AG09319 (cell line): ENCODE data around the gene STOML1.

Experiments
- DNase-seq: peaks from one replicate; pipeline ENCODE4 v3.0.0-alpha.2; 2010; ENCODE audit warnings: low read depth; ENCODE audit errors: extremely low read depth
- TF ChIP-seq, protein P1 (sequence below): IDR thresholded peaks from 2 replicates; pipeline ENCODE4 v1.5.1; 2011; ENCODE audit warnings: low read depth, mild to moderate bottlenecking, inconsistent platforms, low read length, moderate library complexity

The STOML1 gene

DNA sequence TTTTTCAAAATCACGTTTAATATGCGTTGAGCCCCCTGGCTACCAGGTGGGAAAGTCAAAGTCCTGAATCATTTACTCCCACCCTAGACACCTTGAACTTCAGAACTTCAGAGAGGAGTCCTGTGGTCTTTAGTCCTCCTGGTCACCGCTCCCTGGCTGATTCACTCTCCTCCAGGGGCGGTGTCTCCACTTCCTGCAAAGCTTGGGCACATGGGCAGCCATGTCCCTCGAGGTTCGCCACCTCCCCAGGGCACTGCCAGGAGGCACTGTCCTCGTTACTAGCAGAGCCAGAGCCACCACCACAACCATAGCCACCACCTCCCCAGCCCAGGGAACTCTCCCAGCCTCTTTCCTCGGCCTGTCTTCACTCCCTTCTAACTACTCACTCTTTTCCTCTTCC lies 34.8 kb downstream of the STOML1 start:
- no peak for DNase-seq
- TF ChIP-seq, protein P1, sequence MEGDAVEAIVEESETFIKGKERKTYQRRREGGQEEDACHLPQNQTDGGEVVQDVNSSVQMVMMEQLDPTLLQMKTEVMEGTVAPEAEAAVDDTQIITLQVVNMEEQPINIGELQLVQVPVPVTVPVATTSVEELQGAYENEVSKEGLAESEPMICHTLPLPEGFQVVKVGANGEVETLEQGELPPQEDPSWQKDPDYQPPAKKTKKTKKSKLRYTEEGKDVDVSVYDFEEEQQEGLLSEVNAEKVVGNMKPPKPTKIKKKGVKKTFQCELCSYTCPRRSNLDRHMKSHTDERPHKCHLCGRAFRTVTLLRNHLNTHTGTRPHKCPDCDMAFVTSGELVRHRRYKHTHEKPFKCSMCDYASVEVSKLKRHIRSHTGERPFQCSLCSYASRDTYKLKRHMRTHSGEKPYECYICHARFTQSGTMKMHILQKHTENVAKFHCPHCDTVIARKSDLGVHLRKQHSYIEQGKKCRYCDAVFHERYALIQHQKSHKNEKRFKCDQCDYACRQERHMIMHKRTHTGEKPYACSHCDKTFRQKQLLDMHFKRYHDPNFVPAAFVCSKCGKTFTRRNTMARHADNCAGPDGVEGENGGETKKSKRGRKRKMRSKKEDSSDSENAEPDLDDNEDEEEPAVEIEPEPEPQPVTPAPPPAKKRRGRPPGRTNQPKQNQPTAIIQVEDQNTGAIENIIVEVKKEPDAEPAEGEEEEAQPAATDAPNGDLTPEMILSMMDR, result no peak

DNA sequence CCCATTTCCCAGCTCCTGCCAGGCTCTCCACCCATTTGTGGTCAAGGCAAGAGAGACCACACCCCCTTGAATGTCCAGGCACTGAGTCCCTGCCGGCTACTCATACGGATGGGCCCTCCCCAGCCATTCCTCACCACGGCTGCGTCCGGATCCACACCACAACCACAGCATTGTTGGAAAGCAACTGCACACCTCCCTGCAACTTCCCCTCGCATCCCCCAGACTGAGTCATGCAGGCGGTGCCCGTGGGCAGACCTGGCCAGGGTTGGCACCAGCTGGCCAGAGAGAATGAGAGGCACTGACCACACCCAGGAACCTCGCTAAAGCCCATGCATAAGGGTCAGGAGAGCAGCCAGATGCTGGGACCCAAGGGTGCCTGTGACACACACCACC lies 35.4 kb downstream of the STOML1 start:
- TF ChIP-seq, protein P1, result no peak
- peak; percentile 74 for DNase-seq

DNA sequence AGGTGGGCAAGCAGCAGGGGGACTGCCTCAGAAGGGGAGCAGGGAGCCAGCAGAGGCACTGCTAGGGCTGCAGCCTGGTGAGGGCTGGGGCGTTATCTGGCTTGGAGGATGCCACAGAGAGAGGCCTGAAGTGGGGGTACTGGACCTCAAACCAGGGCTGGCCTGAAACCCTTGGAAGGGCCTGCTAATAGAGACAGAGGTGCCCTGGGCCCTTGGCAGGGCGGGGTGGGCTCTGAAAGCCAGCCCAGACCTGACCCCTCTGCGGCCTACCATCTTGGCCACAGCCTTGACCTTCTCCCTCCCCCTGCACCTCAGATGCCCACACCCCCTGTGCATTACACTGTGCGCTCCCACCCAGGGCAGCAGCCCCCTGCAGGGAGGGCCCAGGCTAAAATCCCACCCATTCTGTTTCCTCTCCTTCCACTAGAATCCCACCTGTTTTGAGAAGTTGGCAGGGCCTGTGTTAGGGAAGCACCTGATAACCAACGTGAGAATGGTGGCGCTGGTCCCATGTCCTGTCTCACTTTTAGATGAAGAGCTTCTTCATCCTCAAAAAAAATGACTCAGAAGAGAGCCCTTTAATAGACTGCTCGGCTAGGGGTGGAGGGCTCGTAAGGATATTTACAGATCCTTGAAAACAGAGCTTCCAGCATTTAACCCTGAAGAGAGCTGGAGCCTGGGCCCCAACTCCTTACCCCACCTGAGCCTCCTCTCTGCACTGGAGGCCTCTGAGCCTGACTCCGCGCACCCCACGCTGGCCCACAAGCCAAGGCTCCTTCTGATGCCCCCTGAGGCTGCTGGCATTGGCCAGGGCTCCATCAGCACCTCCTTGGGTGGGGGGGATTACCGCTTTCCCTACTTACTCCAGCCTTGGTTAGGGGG lies 36.0 kb downstream of the STOML1 start:
- TF ChIP-seq, protein P1, result no peak

DNA sequence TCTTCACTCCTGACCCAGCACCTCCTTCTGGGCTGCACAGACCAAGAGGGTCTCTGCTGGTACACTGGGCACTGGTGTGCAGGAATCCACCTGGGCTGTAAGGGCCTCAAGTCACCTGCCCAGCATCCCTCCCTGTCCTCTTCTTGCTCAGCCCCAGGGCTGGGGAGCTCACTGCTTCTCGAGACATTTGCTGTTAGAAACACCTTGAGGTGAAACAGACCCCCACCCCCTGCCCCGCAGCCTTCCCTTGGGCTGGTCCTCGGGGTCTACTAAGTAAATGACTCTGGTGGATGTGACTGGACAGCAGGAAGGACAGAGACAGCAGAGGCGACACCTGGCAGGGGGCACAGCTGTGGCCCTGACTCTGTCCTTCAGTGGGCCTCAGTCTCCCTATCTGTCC lies 36.8 kb downstream of the STOML1 start:
- no peak for DNase-seq

More for the DNA sequence above, 36.0 kb downstream of the STOML1 start:
- no peak for DNase-seq

DNA sequence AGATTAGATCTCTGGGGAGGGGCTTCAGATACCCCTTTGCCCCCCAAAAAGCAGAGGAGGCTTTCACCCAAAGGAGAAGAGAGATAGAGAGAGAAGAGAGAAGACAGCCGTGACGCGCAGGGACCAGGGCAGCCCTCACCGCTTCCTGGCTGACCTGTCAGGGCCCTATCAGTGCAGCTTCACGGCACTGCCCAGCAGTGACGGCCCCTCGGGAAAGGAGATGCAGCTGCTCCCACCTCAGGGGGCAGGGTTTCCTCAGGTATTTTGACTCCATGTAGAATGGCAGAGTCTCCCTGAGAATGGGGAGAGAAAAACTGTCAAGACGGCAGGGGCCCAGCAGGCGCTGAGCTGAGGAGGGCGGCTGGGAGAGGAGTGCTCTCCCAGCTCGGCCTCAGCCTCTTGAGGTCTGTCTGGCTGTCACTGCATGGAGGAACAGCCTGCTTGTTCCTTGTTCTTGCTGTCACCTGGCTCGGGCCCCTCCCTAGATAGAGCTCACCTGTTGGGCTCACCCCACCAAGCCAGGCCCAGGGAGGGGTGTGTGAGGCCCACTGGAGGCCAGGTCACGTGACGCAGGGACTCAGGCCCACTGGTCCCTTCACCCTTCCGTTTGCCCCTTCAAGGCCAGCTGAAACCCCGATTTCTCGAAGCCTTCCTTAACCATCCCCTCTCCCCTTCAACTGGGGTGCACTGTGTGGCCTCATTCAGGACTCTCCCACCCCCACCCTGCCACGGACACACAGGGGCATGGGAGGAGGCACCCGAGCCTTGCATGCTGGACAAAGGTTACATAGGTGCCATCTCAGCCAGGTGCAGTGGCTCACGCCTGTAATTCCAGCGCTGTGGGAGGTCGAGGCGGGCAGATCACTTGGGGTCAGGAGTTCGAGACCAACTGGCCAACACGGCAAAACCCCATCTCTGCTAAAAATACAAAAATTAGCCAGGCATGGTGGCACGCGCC lies 37.6 kb downstream of the STOML1 start:
- TF ChIP-seq, protein P1, result no peak
- no peak for DNase-seq

More for the DNA sequence above, 36.8 kb downstream of the STOML1 start:
- TF ChIP-seq, protein P1, result no peak

DNA sequence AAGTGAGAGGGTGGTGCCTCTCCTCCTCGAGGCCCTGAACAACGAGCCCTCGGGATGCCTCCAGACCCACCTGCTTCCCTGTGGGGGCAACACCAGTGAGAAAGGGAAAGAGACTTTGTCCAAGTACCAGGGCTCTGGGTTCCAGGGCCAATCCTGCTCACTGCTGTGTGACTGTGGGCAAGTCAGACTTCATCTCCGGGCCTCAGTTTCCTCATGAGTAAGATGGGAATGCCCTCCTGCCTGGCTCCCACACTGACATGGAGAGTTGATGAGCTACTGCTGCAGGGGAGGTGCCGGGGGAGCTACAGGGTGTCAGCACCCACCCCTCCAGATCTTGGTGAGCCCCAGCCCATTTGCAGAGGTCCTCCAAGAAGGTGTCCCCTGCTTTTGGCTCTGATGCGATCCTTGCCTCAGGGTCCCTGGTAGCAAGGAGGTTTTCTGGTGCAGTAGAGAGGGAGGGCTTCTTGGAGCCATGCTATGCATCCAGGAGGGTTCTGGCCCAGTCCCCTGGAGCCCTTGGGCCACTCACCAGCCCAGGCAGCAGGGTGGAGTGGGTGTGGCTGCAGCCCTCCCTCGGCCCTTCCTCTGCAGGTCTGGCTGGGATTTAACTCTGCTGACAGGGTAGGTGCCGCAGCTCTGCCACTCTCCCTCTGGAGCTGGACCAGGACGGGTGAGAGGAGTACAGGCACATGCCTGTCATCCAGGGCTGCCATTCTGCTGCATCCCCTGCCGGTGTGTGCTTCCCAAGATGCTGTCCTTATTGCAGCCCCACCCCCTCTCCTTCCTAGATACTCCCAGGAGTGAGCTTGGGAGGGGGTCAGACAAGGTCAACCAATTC lies 39.0 kb downstream of the STOML1 start:
- TF ChIP-seq, protein P1, result no peak
- DNase-seq, result no peak
